Measurements from ENCODE around the gene GSN.

DNA sequence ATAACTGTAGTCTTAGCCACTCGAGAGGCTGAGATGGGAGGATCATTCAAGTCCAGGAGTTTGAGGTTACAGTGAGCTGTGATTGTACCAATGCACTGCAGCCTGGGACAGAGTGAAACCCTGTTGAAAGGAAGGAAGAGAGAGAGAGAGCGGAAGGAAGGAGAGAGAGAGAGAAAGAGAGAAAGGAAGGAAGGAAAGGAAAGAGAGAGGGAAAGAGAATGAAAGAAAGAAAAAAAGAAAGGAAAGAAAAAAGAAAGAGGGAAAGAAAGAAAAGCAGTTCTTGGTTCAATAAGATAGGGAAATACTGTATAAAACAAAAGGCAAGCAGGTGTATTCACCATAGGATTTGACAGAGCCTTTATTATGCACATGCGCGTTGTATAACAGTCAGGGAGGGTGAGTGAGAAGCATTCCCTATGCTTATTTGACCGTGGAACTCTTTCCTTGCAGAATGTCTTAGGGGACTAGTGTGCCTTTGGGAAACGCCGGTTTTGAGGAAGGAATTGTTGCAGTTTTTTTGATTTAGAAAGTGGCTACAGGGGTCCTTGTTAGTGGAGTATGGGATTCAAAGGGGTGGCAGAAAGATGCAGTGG lies 42.0 kb downstream of the GSN start:
- TF ChIP-seq, protein P1, sequence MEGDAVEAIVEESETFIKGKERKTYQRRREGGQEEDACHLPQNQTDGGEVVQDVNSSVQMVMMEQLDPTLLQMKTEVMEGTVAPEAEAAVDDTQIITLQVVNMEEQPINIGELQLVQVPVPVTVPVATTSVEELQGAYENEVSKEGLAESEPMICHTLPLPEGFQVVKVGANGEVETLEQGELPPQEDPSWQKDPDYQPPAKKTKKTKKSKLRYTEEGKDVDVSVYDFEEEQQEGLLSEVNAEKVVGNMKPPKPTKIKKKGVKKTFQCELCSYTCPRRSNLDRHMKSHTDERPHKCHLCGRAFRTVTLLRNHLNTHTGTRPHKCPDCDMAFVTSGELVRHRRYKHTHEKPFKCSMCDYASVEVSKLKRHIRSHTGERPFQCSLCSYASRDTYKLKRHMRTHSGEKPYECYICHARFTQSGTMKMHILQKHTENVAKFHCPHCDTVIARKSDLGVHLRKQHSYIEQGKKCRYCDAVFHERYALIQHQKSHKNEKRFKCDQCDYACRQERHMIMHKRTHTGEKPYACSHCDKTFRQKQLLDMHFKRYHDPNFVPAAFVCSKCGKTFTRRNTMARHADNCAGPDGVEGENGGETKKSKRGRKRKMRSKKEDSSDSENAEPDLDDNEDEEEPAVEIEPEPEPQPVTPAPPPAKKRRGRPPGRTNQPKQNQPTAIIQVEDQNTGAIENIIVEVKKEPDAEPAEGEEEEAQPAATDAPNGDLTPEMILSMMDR (IDR thresholded peaks at IDR 0.05; ENCODE audit: low read depth, low read length, poor library complexity, severe bottlenecking) = no peak
- no peak for TF ChIP-seq EZH2phosphoT487 (IDR thresholded peaks at IDR 0.05; ENCODE audit: borderline replicate concordance, low read length)
